WTC11 (cell line): ENCODE data around the gene MMAB.

Experiments used
- TF ChIP-seq, protein P1 (sequence below): fragments of 200-600 bp; IDR thresholded peaks from 2 replicates; pipeline ENCODE4 v1.8.0; 2022; ENCODE audit warnings: antibody characterized with exemption
- TF ChIP-seq, protein P2 (sequence below): sonication (generic); formaldehyde crosslinking; IDR thresholded peaks from 2 replicates; pipeline ENCODE4 v1.8.0; 2022; ENCODE audit warnings: mild to moderate bottlenecking, missing genetic modification reagents

DNA sequence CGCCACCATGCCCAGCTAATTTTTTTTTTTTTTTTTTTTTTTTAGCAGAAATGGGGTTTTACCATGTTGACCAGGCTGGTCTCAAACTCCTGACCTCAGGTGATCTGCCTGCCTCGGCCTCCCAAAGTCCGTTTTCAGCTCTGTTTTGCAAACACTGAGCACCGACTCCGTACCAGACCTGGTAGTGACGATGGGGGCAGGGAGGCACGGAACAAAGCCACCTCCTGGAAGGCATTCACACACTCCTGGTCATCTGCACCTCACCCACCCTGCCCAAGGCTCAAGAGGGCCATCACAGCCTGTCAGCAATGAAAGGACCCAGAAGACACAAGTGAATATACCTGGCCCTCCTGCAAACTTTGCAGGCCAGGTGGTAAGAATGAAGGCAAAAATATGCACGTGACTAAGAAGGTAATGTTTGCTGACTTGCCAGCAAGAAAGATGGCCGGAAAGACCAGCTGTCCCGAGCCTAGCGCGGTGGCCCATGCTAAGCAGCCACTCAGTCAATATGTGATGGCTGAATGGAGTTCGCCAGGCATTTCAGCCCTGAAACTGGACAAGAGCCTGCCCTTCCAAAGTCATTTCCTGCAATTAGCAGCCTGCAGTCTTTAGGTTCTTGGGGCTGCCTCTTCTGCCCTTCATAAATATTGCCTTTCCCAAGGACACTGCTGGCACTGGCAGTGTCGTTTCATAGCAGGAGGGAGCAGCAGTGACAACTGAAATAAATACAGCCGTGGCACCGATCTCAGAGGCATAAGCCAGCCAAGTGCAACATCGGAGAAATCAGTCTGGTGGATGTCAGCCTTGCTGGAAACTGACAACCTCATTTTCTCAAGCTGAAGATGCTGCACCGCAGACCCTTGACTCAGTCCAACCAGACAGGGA lies 17.6 kb downstream of the MMAB start:
- TF ChIP-seq, protein P1, sequence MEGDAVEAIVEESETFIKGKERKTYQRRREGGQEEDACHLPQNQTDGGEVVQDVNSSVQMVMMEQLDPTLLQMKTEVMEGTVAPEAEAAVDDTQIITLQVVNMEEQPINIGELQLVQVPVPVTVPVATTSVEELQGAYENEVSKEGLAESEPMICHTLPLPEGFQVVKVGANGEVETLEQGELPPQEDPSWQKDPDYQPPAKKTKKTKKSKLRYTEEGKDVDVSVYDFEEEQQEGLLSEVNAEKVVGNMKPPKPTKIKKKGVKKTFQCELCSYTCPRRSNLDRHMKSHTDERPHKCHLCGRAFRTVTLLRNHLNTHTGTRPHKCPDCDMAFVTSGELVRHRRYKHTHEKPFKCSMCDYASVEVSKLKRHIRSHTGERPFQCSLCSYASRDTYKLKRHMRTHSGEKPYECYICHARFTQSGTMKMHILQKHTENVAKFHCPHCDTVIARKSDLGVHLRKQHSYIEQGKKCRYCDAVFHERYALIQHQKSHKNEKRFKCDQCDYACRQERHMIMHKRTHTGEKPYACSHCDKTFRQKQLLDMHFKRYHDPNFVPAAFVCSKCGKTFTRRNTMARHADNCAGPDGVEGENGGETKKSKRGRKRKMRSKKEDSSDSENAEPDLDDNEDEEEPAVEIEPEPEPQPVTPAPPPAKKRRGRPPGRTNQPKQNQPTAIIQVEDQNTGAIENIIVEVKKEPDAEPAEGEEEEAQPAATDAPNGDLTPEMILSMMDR = no peak
- TF ChIP-seq, protein P2, sequence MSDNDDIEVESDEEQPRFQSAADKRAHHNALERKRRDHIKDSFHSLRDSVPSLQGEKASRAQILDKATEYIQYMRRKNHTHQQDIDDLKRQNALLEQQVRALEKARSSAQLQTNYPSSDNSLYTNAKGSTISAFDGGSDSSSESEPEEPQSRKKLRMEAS = no peak
